WERI-Rb-1 (cell line): ENCODE data around the gene NKX3-2.

Experiments
- DNase-seq: peaks from one replicate; pipeline ENCODE4 v3.0.0-alpha.2; 2020
- H3K27ac ChIP-seq: fragments of 250-450 bp; sonication (Bioruptor Pico); 2 replicates; pipeline ENCODE4 v1.5.1; 2020; ENCODE audit warnings: mild to moderate bottlenecking, moderate library complexity
- H3K27me3 ChIP-seq: fragments of 250-450 bp; sonication (Bioruptor Pico); 2 replicates; pipeline ENCODE4 v1.5.1; 2021; ENCODE audit warnings: mild to moderate bottlenecking, low read depth, moderate library complexity; ENCODE audit not compliant: insufficient read depth, severe bottlenecking
- H3K36me3 ChIP-seq: fragments of 250-450 bp; sonication (Bioruptor Pico); 2 replicates; pipeline ENCODE4 v1.5.1; 2020; ENCODE audit warnings: mild to moderate bottlenecking, moderate library complexity
- H3K4me3 ChIP-seq: 2 replicates; pipeline ENCODE4 v1.5.1; 2011; ENCODE audit warnings: low read depth, mild to moderate bottlenecking, control low read depth, low read length
- H3K9me3 ChIP-seq: fragments of 250-450 bp; sonication (Bioruptor Pico); 2 replicates; pipeline ENCODE4 v1.5.1; 2021; ENCODE audit warnings: mild to moderate bottlenecking, moderate library complexity; ENCODE audit not compliant: severe bottlenecking
- CTCF ChIP-seq: IDR thresholded peaks from 2 replicates; pipeline ENCODE4 v1.5.1; 2011; ENCODE audit warnings: low read depth, mild to moderate bottlenecking, control low read depth, inconsistent platforms, low read length

NKX3-2 gene

GRCh38 chr4:13527981-13528820 is 16.1 kb downstream of the NKX3-2 start:
- DNase-seq = peak; percentile 12
- peaks cover 4% of the 10 kb centered on the region for H3K27me3 ChIP-seq
- H3K27ac ChIP-seq = no peak overlapping the region
- H3K36me3 ChIP-seq = no peaks in the 10 kb centered on the region
- H3K4me3 ChIP-seq = no peak overlapping the region
- peaks cover 10% of the 10 kb centered on the region for H3K9me3 ChIP-seq
- TF ChIP-seq CTCF = no peak

DNA sequence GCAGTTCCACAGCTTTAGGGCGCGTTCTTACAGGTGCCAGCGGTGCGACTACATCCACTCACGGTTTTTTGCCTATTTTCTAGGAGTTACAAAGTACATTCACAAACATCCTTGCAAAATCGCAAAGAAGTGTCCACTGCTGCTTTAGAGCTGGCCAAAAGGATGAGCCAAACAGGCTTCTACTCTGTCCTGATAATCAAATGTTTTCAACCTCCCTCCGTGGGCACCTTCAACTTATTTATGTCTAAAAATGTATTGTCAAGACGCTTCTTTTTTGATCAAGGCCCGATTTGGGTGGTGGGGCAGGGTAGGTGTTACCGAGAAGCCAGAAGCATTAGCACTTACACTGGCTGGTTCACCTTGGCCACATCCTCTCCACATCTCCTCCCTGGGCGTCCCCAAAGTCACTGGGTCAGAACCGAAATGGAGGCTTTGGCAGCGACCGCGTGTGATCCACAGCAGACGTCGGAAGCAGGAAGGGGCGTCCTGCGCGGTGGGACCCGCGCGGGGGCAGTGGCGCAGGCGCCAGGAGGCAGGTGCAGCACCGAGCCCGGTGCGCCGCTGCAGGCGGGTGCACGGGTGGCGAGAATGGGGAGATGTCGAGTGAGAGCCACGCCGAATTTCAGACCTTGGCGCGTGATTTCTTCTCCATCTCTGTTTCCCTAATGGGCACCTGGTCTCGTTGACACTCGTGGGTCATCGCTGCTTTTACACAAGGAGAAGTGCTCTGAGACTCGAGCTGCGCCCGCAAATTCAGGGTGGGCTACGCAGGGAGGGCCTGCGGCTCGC is 16.9 kb downstream of the NKX3-2 start:
- DNase-seq = peak; percentile 8
- Histone ChIP-seq H3K4me3 (peak overlapping the region; percentile 18), H3K27me3 (peaks cover 4% of the 10 kb centered on the region), H3K9me3 (peaks cover 12% of the 10 kb centered on the region), H3K36me3 (no peaks in the 10 kb centered on the region), H3K27ac (no peak overlapping the region)
- TF ChIP-seq CTCF = no peak

DNA sequence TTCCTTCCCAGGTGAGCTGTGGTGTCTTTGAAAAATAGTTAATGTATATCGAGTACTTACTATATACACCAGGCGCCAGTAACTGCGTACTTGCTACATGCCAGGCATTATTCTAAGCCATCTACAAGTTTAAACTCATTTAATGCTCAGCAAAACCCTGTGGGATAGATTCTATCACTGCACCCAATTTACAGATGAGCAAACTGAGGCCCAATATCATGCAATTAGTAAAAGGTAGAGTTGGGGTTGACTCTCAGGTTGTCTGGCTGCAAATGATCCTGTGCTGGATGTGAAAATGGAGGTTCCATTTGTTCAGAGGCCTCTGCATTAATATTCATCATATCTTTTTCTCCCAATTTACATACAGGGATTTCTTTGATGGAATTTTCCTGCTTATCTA is 17.6 kb downstream of the NKX3-2 start:
- H3K9me3 ChIP-seq = peaks cover 12% of the 10 kb centered on the region
- H3K27me3 ChIP-seq = peaks cover 4% of the 10 kb centered on the region
- no peaks in the 10 kb centered on the region for H3K36me3 ChIP-seq
- H3K27ac ChIP-seq = no peak overlapping the region
- TF ChIP-seq CTCF = no peak
- H3K4me3 ChIP-seq = no peak overlapping the region
- DNase-seq = no peak

- H3K27me3 ChIP-seq = peaks cover 4% of the 10 kb centered on the region
- no peak overlapping the region for H3K4me3 ChIP-seq
- DNase-seq = no peak
- H3K27ac ChIP-seq = no peak overlapping the region
- peaks cover 12% of the 10 kb centered on the region for H3K9me3 ChIP-seq
- no peak for TF ChIP-seq CTCF
- no peaks in the 10 kb centered on the region for H3K36me3 ChIP-seq
These were observed 18.6 kb downstream of the NKX3-2 start for GRCh38 chr4:13525606-13526281.

DNA sequence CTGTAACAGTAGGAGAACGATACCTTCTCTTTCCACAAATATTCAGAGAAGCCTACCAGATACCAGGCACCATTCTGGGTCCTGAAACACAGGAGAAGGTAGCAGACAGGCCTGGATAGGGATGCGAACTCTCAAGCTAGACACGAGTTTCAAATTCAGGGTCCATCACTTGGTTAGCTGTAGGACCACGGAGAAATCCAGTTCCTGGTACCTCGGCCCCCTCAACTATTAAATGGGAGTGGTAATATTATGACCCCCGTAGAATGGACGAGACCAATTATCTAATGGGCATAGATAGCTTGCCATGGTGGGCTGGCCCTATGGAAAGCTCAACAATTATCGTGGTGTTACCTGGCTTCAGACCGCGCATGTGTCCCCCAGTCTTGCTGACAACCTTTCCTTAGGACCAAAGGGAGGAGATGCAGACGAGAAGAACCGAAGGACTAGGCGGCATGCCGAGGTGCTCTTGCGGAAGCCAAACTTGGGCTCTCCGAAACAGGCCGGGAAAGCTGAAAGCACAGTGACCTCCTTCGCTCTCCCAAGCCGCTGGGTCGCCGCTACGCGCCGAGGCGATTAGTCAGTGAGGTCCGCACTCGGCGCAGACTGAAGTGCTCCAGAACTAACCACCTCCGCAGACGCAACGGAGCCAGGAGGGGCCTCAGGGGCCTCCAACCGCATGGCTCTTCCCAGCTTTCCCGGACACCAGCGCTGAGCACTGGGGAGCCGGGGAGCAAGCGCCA is 19.6 kb downstream of the NKX3-2 start:
- DNase-seq = peak; percentile 4
- no peak overlapping the region for H3K4me3 ChIP-seq

More for the DNA sequence above, 19.6 kb downstream of the NKX3-2 start:
- Histone ChIP-seq H3K36me3 (no peaks in the 10 kb centered on the region), H3K27me3 (peaks cover 4% of the 10 kb centered on the region), H3K27ac (no peak overlapping the region), H3K9me3 (peaks cover 12% of the 10 kb centered on the region)
- TF ChIP-seq CTCF = no peak
